Islet of Langerhans (tissue), 1 donor: Measurements from ENCODE around the gene GRK4.

Experiments used
- FAIRE-seq: peaks from one replicate; lab custom pipeline; 2011; peaks lifted over from hg19 to GRCh38; lab: Jason Lieb, UNC

Gene GRK4

GRCh38 chr4:3013839-3014350 lies 50.5 kb downstream of the GRK4 start:
- FAIRE-seq: no peak

GRCh38 chr4:3016961-3017360 lies 53.6 kb downstream of the GRK4 start:
- FAIRE-seq: no peak

- peak; percentile 94 for FAIRE-seq
These were observed 54.1 kb downstream of the GRK4 start for GRCh38 chr4:3017504-3017903.

GRCh38 chr4:3019145-3019846 lies 55.9 kb downstream of the GRK4 start:
- FAIRE-seq: no peak

GRCh38 chr4:3021127-3021526 lies 57.8 kb downstream of the GRK4 start:
- FAIRE-seq: no peak

GRCh38 chr4:3021627-3022026 lies 58.3 kb downstream of the GRK4 start:
- FAIRE-seq: no peak

- no peak for FAIRE-seq
These were observed 58.7 kb downstream of the GRK4 start for GRCh38 chr4:3022112-3022511.

- no peak for FAIRE-seq
These were observed 59.3 kb downstream of the GRK4 start for GRCh38 chr4:3022651-3023050.

- no peak for FAIRE-seq
These were observed 62.5 kb downstream of the GRK4 start for GRCh38 chr4:3025881-3026280.

- FAIRE-seq: no peak
These were observed 63.2 kb downstream of the GRK4 start for GRCh38 chr4:3026540-3026939.

- FAIRE-seq: no peak
These were observed 66.1 kb downstream of the GRK4 start for GRCh38 chr4:3029464-3029863.

- no peak for FAIRE-seq
These were observed 67.4 kb downstream of the GRK4 start for GRCh38 chr4:3030566-3031356.

- no peak for FAIRE-seq
These were observed 68.1 kb downstream of the GRK4 start for GRCh38 chr4:3031357-3032082.

- FAIRE-seq: no peak
These were observed 70.9 kb downstream of the GRK4 start for GRCh38 chr4:3034231-3034630.

GRCh38 chr4:3035249-3035648 lies 71.9 kb downstream of the GRK4 start:
- FAIRE-seq: no peak

- FAIRE-seq: no peak
These were observed 72.3 kb downstream of the GRK4 start for GRCh38 chr4:3035674-3036073.

- no peak for FAIRE-seq
These were observed 73.0 kb downstream of the GRK4 start for GRCh38 chr4:3036131-3036952.

- no peak for FAIRE-seq
These were observed 74.6 kb downstream of the GRK4 start for GRCh38 chr4:3037957-3038461.

GRCh38 chr4:3039706-3040366 lies 76.5 kb downstream of the GRK4 start:
- FAIRE-seq: no peak

GRCh38 chr4:3040452-3041191 lies 77.3 kb downstream of the GRK4 start:
- no peak for FAIRE-seq
